Keratinocyte (primary cell): Measurements from ENCODE around the gene CARS1. TPM values are rescaled to one million over a fixed set of nuclear protein-coding genes. Genes with fewer than 3 reads are reported as not detected.
A peak's percentile ranks its signal among the peaks of the same experiment; 100 is the strongest.

Experiments used
- DNase-seq: peaks from one replicate; pipeline ENCODE4 v3.0.0-alpha.2; 2011; ENCODE audit warnings: low read depth, missing footprints, low spot score
- FAIRE-seq: peaks from 2 replicates; lab custom pipeline; 2011; peaks lifted over from hg19 to GRCh38; lab: Jason Lieb, UNC
- H2AFZ ChIP-seq: 2 replicates; pipeline ENCODE4 v1.6.0; 2012; ENCODE audit warnings: low read length, control low read depth, inconsistent platforms; ENCODE audit not compliant: control insufficient read depth
- H3K27ac ChIP-seq: 2 replicates; pipeline ENCODE4 v1.5.1; 2011; ENCODE audit warnings: low read length; ENCODE audit not compliant: control insufficient read depth, insufficient read depth
- H3K27me3 ChIP-seq: 3 replicates; pipeline ENCODE4 v1.6.0; 2011; ENCODE audit warnings: low read length; ENCODE audit not compliant: control insufficient read depth, insufficient read depth; ENCODE audit errors: extremely low read depth
- H3K36me3 ChIP-seq, 2 experiments: 2 replicates in 1 of 2; 3 replicates in 1 of 2; pipeline ENCODE4 v1.5.1; 2011; ENCODE audit warnings: low read length in 2 of 2, mild to moderate bottlenecking in 1 of 2; ENCODE audit not compliant: control insufficient read depth in 2 of 2, insufficient read depth in 2 of 2; ENCODE audit errors: extremely low read depth in 1 of 2
- H3K4me1 ChIP-seq: 3 replicates; pipeline ENCODE4 v1.5.1; 2011; ENCODE audit warnings: low read length; ENCODE audit not compliant: control insufficient read depth, insufficient read depth; ENCODE audit errors: extremely low read depth
- H3K4me2 ChIP-seq: 3 replicates; pipeline ENCODE4 v1.6.0; 2011; ENCODE audit warnings: low read depth, low read length; ENCODE audit not compliant: control insufficient read depth, insufficient read depth; ENCODE audit errors: extremely low read depth
- H3K4me3 ChIP-seq, 3 experiments: fragments of 200-600 bp in 1 of 3; sonication (generic) in 1 of 3; 2 replicates in 2 of 3; 3 replicates in 1 of 3; pipeline ENCODE4 v1.5.1; 2011 to 2016; ENCODE audit warnings: low read length in 3 of 3, mild to moderate bottlenecking in 3 of 3, control low read depth in 2 of 3, inconsistent platforms in 1 of 3, low read depth in 1 of 3, mixed read lengths in 1 of 3, mixed run types in 1 of 3, moderate library complexity in 1 of 3; ENCODE audit not compliant: control insufficient read depth in 2 of 3, insufficient read depth in 2 of 3; ENCODE audit errors: extremely low read depth in 1 of 3
- H3K79me2 ChIP-seq: 2 replicates; pipeline ENCODE4 v1.6.0; 2012; ENCODE audit warnings: low read length; ENCODE audit not compliant: control insufficient read depth, insufficient read depth
- H3K9ac ChIP-seq: 3 replicates; pipeline ENCODE4 v1.6.0; 2011; ENCODE audit warnings: low read length; ENCODE audit not compliant: control insufficient read depth, insufficient read depth; ENCODE audit errors: extremely low read depth
- H3K9me1 ChIP-seq: 3 replicates; pipeline ENCODE4 v1.6.0; 2011; ENCODE audit warnings: low read length; ENCODE audit not compliant: control insufficient read depth, insufficient read depth; ENCODE audit errors: extremely low read depth
- H3K9me3 ChIP-seq: 2 replicates; pipeline ENCODE4 v1.5.1; 2012; ENCODE audit warnings: low read depth, low read length; ENCODE audit not compliant: control insufficient read depth
- H4K20me1 ChIP-seq: 3 replicates; pipeline ENCODE4 v1.6.0; 2011; ENCODE audit warnings: low read length; ENCODE audit not compliant: control insufficient read depth, insufficient read depth; ENCODE audit errors: extremely low read depth
- EZH2 ChIP-seq: IDR thresholded peaks from one replicate; pipeline ENCODE4 v1.6.1; 2012; ENCODE audit warnings: inconsistent platforms, mild to moderate bottlenecking, low read length, moderate library complexity
- dilution Hi-C: fragments of 300-500 bp; cut with MboI; formaldehyde crosslinking; loops from one replicate; pipeline ENCODE4 v1.7.0; 2020; ENCODE audit warnings: low sequenced_read_pairs; ENCODE audit not compliant: extremely low pct_ligation_motif_present
- polyA plus RNA-seq, 5 experiments: library from polyadenylated mRNA; depleted of rRNA in 3 of 5; stranded (reverse) in 3 of 5; stranded (forward) in 1 of 5; unstranded in 1 of 5; fragments of >200 nt; gene quantifications; 1 replicate in 1 of 5; 2 replicates in 3 of 5; 3 replicates in 1 of 5; pipeline versions ENCODE4 v1.2.1 to v1.2.3, GENCODE V29; 2011 to 2012; ENCODE audit warnings: missing spikeins in 2 of 5, low read depth in 1 of 5, low replicate concordance in 1 of 5
- TF ChIP-seq, protein P1 (sequence below), 3 experiments: IDR thresholded peaks in 1 of 3; conservative IDR thresholded peaks in 1 of 3; optimal IDR thresholded peaks in 1 of 3; 2 replicates in 2 of 3; 3 replicates in 1 of 3; pipeline versions ENCODE3 to v1.5.1; 2011; ENCODE audit warnings: low read length in 3 of 3, mild to moderate bottlenecking in 3 of 3, moderate library complexity in 2 of 3, control low read depth in 1 of 3, inconsistent platforms in 1 of 3; ENCODE audit not compliant: insufficient read depth in 2 of 3; ENCODE audit errors: extremely low read depth in 1 of 3

Gene CARS1
- polyA plus RNA-seq, 1 donor (not counting 4 experiments of a cell fraction or from before 2014, with no cell fraction given) = 60.7 TPM

DNA sequence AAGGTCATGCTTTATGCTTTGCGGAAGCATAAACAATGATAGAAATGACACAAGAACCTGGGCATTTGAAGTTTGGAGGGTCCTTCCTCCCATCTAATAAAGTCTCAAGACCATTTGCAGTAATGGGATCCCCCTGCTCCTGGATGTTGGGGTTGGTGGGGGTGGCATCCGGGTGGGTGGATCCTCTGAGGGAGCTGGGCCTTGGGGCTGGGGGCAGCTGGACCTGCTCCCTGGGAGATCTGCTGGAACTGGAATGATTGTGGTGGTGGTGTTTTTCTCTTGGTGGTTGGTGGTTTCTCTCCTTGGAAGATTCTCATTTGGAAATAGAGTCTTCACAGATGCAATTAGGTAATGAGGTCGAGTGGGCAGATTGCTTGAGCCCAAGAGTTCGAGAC lies 62.9 kb downstream of the CARS1 start:
- DNase-seq (no peak), FAIRE-seq (no peak)
- Histone ChIP-seq H3K9ac (no peak overlapping the region), H3K9me1 (no peaks in the 10 kb centered on the region), H4K20me1 (peaks cover 1% of the 10 kb centered on the region), H2AFZ (no peak overlapping the region), H3K36me3 (peaks cover 0 to 1% of the 10 kb centered on the region in 2 experiments), H3K9me3 (no peaks in the 10 kb centered on the region), H3K27ac (no peak overlapping the region), H3K27me3 (no peaks in the 10 kb centered on the region), H3K4me2 (no peak overlapping the region), H3K79me2 (peaks cover 25% of the 10 kb centered on the region), H3K4me3 (no peak overlapping the region), H3K4me1 (peaks cover 10% of the 10 kb centered on the region)
- TF ChIP-seq, protein P1, sequence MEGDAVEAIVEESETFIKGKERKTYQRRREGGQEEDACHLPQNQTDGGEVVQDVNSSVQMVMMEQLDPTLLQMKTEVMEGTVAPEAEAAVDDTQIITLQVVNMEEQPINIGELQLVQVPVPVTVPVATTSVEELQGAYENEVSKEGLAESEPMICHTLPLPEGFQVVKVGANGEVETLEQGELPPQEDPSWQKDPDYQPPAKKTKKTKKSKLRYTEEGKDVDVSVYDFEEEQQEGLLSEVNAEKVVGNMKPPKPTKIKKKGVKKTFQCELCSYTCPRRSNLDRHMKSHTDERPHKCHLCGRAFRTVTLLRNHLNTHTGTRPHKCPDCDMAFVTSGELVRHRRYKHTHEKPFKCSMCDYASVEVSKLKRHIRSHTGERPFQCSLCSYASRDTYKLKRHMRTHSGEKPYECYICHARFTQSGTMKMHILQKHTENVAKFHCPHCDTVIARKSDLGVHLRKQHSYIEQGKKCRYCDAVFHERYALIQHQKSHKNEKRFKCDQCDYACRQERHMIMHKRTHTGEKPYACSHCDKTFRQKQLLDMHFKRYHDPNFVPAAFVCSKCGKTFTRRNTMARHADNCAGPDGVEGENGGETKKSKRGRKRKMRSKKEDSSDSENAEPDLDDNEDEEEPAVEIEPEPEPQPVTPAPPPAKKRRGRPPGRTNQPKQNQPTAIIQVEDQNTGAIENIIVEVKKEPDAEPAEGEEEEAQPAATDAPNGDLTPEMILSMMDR (optimal IDR thresholded peaks at IDR 0.05 in 1 of 3, IDR thresholded peaks at IDR 0.05 in 1 of 3, conservative IDR thresholded peaks at IDR 0.05 in 1 of 3; ENCODE audit: extremely low read depth in 1 of 3, insufficient read depth in 2 of 3, low read length in 3 of 3) = no peak
- TF ChIP-seq EZH2 = no peak
- dilution Hi-C loops = no loop called here

DNA sequence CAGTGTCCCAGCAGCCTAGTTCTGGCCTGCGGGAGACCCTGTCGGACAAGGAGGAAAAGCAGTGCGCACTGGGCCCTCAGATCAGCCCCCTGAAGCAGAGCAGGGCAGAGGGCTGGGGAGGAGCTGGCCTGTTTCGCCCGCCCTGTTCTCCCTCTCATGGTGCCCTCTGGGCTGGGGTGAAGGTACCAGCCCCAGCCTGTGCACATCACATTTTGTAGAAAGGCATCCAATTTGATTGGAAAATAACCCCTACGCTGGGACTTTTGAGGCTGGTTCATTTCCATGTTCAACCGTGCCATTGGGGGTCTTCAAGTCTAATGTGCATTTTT lies 64.3 kb downstream of the CARS1 start:
- H3K27me3 ChIP-seq = no peaks in the 10 kb centered on the region
- peak overlapping the region; percentile 88 for H3K9ac ChIP-seq
- DNase-seq = no peak
- FAIRE-seq = no peak
- no peak for TF ChIP-seq EZH2
- TF ChIP-seq, protein P1 (optimal IDR thresholded peaks at IDR 0.05 in 1 of 3, IDR thresholded peaks at IDR 0.05 in 1 of 3, conservative IDR thresholded peaks at IDR 0.05 in 1 of 3; ENCODE audit: extremely low read depth in 1 of 3, insufficient read depth in 2 of 3, low read length in 3 of 3) = no peak
- peak overlapping the region; percentile 95 for H2AFZ ChIP-seq
- H3K4me3 ChIP-seq = peak overlapping the region; percentile 59 to 86 (median 85)
- peak overlapping the region; percentile 87 for H3K27ac ChIP-seq
- peaks cover 24% of the 10 kb centered on the region for H3K4me1 ChIP-seq
- H3K36me3 ChIP-seq = no peaks in the 10 kb centered on the region
- peak overlapping the region; percentile 96 for H3K4me2 ChIP-seq
- H4K20me1 ChIP-seq = peaks cover 8% of the 10 kb centered on the region
- H3K9me1 ChIP-seq = no peaks in the 10 kb centered on the region
- H3K9me3 ChIP-seq = no peaks in the 10 kb centered on the region
- H3K79me2 ChIP-seq = peaks cover 39% of the 10 kb centered on the region
- dilution Hi-C loops = no loop called here
